ENCODE measurements around the gene PRSS16.
"Not testable (repeated sequence)": the region's sequence is repeated elsewhere in the genome, so short reads cannot be mapped to it uniquely, and the experiment has no call there.

Gene PRSS16

GRCh38 chr6:27214126-27214601 lies 33.3 kb upstream of the PRSS16 start:
- no peaks in the 10 kb centered on the region for H3K9me3 ChIP-seq (ENCODE audit: low read depth, low read length)
- H3K4me3 ChIP-seq = peak overlapping the region; percentile 78
- H3K36me3 ChIP-seq (ENCODE audit: insufficient read depth, low read length) = no peaks in the 10 kb centered on the region
- no peak for DNase-seq (ENCODE audit: low read depth, low spot score)
- H3K27ac ChIP-seq = no peak overlapping the region
- no peak for TF ChIP-seq FOXP2 (optimal IDR thresholded peaks at IDR 0.05; ENCODE audit: control extremely low read depth, extremely low read length, insufficient read depth)
- no peak for TF ChIP-seq EZH2 (IDR thresholded peaks at IDR 0.05)
- TF ChIP-seq POLR2AphosphoS5 (IDR thresholded peaks at IDR 0.05; ENCODE audit: borderline replicate concordance, low read depth, low read length) = no peak
- H3K9ac ChIP-seq (ENCODE audit: insufficient read length) = peak overlapping the region; percentile 63

GRCh38 chr6:27216874-27217273 lies 30.6 kb upstream of the PRSS16 start:
- DNase-seq (ENCODE audit: low read depth, low spot score) = no peak
- Histone ChIP-seq H3K9me3 (ENCODE audit: low read depth, low read length) (no peaks in the 10 kb centered on the region), H3K27ac (no peak overlapping the region), H3K36me3 (ENCODE audit: insufficient read depth, low read length) (no peaks in the 10 kb centered on the region), H3K4me3 (no peak overlapping the region), H3K9ac (ENCODE audit: insufficient read length) (no peak overlapping the region)
- no peak for TF ChIP-seq EZH2 (IDR thresholded peaks at IDR 0.05)
- no peak for TF ChIP-seq POLR2AphosphoS5 (IDR thresholded peaks at IDR 0.05; ENCODE audit: borderline replicate concordance, low read depth, low read length)
- no peak for TF ChIP-seq FOXP2 (optimal IDR thresholded peaks at IDR 0.05; ENCODE audit: control extremely low read depth, extremely low read length, insufficient read depth)

GRCh38 chr6:27222971-27223370 lies 24.5 kb upstream of the PRSS16 start:
- not testable (repeated sequence) for H3K36me3 ChIP-seq (ENCODE audit: insufficient read depth, low read length); DNase-seq (ENCODE audit: low read depth, low spot score); H3K4me3 ChIP-seq; H3K27ac ChIP-seq; H3K9me3 ChIP-seq (ENCODE audit: low read depth, low read length); H3K9ac ChIP-seq (ENCODE audit: insufficient read length)

GRCh38 chr6:27224729-27225128 lies 22.8 kb upstream of the PRSS16 start:
- H3K9me3 ChIP-seq (ENCODE audit: low read depth, low read length) = no peaks in the 10 kb centered on the region
- H3K36me3 ChIP-seq (ENCODE audit: insufficient read depth, low read length) = no peaks in the 10 kb centered on the region
- DNase-seq (ENCODE audit: low read depth, low spot score) = no peak
- no peak overlapping the region for H3K9ac ChIP-seq (ENCODE audit: insufficient read length)
- H3K4me3 ChIP-seq = no peak overlapping the region
- no peak overlapping the region for H3K27ac ChIP-seq
- TF ChIP-seq POLR2AphosphoS5 (IDR thresholded peaks at IDR 0.05; ENCODE audit: borderline replicate concordance, low read depth, low read length) = no peak

GRCh38 chr6:27228963-27229477 lies 18.5 kb upstream of the PRSS16 start:
- Histone ChIP-seq H3K27ac (no peak overlapping the region), H3K4me3 (no peak overlapping the region), H3K9me3 (ENCODE audit: low read depth, low read length) (no peaks in the 10 kb centered on the region), H3K36me3 (ENCODE audit: insufficient read depth, low read length) (no peaks in the 10 kb centered on the region), H3K9ac (ENCODE audit: insufficient read length) (no peak overlapping the region)
- DNase-seq (ENCODE audit: low read depth, low spot score) = no peak
- TF ChIP-seq EZH2 (IDR thresholded peaks at IDR 0.05) = no peak

GRCh38 chr6:27230758-27231111 lies 16.8 kb upstream of the PRSS16 start:
- H3K9me3 ChIP-seq (ENCODE audit: low read depth, low read length) = no peaks in the 10 kb centered on the region
- H3K36me3 ChIP-seq (ENCODE audit: insufficient read depth, low read length) = no peaks in the 10 kb centered on the region
- H3K4me3 ChIP-seq = no peak overlapping the region
- no peak for TF ChIP-seq FOXP2 (optimal IDR thresholded peaks at IDR 0.05; ENCODE audit: control extremely low read depth, extremely low read length, insufficient read depth)
- no peak for TF ChIP-seq EZH2 (IDR thresholded peaks at IDR 0.05)
- TF ChIP-seq POLR2AphosphoS5 (IDR thresholded peaks at IDR 0.05; ENCODE audit: borderline replicate concordance, low read depth, low read length) = no peak
- no peak for DNase-seq (ENCODE audit: low read depth, low spot score)
- H3K9ac ChIP-seq (ENCODE audit: insufficient read length) = no peak overlapping the region
- no peak overlapping the region for H3K27ac ChIP-seq

- Histone ChIP-seq H3K36me3 (ENCODE audit: insufficient read depth, low read length) (no peaks in the 10 kb centered on the region), H3K9ac (ENCODE audit: insufficient read length) (peak overlapping the region; percentile 75), H3K9me3 (ENCODE audit: low read depth, low read length) (no peaks in the 10 kb centered on the region), H3K27ac (no peak overlapping the region), H3K4me3 (peak overlapping the region; percentile 81)
- DNase-seq (ENCODE audit: low read depth, low spot score) = no peak
- TF ChIP-seq EZH2 (IDR thresholded peaks at IDR 0.05) (no peak), POLR2AphosphoS5 (IDR thresholded peaks at IDR 0.05; ENCODE audit: borderline replicate concordance, low read depth, low read length) (no peak), FOXP2 (optimal IDR thresholded peaks at IDR 0.05; ENCODE audit: control extremely low read depth, extremely low read length, insufficient read depth) (no peak)
Measured at GRCh38 chr6:27234576-27234975, 12.9 kb upstream of the PRSS16 start.

- 0 out of 2 replicates have a peak overlapping the region, but pooled peaks have one; percentile 44 for H3K27ac ChIP-seq
- peak overlapping the region; percentile 37 for H3K9ac ChIP-seq (ENCODE audit: insufficient read length)
- H3K4me3 ChIP-seq = peak overlapping the region; percentile 74
- no peak for TF ChIP-seq FOXP2 (optimal IDR thresholded peaks at IDR 0.05; ENCODE audit: control extremely low read depth, extremely low read length, insufficient read depth)
- no peak for TF ChIP-seq EZH2 (IDR thresholded peaks at IDR 0.05)
- no peak for TF ChIP-seq POLR2AphosphoS5 (IDR thresholded peaks at IDR 0.05; ENCODE audit: borderline replicate concordance, low read depth, low read length)
- H3K9me3 ChIP-seq (ENCODE audit: low read depth, low read length) = no peaks in the 10 kb centered on the region
- peak; percentile 28 for DNase-seq (ENCODE audit: low read depth, low spot score)
- H3K36me3 ChIP-seq (ENCODE audit: insufficient read depth, low read length) = no peaks in the 10 kb centered on the region
Measured at GRCh38 chr6:27237089-27237803, 10.3 kb upstream of the PRSS16 start.
